ENCODE measurements around the gene SLCO2B1.

DNA sequence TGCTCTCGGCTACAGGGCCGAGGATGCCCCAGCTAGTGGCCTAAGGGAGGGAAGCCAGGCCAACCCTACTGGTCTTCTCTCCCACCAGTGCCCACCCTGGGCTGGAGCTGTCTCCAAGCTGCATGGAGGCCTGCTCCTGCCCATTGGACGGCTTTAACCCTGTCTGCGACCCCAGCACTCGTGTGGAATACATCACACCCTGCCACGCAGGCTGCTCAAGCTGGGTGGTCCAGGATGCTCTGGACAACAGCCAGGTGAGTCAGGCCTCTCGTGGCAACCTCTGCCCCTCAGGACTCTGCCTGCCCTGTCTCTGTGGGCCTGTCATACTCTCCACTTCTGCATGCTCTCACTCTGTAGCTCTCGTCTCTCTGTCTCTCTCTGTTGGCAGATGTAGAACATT, 45.5 kb downstream of the SLCO2B1 start:
- no peak for TF ChIP-seq POLR2A (IDR thresholded peaks at IDR 0.05)
- TF ChIP-seq, protein P1, sequence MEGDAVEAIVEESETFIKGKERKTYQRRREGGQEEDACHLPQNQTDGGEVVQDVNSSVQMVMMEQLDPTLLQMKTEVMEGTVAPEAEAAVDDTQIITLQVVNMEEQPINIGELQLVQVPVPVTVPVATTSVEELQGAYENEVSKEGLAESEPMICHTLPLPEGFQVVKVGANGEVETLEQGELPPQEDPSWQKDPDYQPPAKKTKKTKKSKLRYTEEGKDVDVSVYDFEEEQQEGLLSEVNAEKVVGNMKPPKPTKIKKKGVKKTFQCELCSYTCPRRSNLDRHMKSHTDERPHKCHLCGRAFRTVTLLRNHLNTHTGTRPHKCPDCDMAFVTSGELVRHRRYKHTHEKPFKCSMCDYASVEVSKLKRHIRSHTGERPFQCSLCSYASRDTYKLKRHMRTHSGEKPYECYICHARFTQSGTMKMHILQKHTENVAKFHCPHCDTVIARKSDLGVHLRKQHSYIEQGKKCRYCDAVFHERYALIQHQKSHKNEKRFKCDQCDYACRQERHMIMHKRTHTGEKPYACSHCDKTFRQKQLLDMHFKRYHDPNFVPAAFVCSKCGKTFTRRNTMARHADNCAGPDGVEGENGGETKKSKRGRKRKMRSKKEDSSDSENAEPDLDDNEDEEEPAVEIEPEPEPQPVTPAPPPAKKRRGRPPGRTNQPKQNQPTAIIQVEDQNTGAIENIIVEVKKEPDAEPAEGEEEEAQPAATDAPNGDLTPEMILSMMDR (IDR thresholded peaks at IDR 0.05) = no peak

All from tibial nerve (tissue), 3 donors.